ENCODE data around the gene NOLC1.

- TF ChIP-seq FOXK2 (IDR thresholded peaks at IDR 0.05): no peak
- no peak for TF ChIP-seq HDGF (IDR thresholded peaks at IDR 0.05; ENCODE audit: borderline replicate concordance)
- TF ChIP-seq SUZ12 (IDR thresholded peaks at IDR 0.05): no peak
- TF ChIP-seq FOXA1 (IDR thresholded peaks at IDR 0.05): no peak
- TF ChIP-seq BHLHE40 (IDR thresholded peaks at IDR 0.05; ENCODE audit: borderline replicate concordance): no peak
- no peak for TF ChIP-seq LEF1 (IDR thresholded peaks at IDR 0.05; ENCODE audit: borderline replicate concordance)
- TF ChIP-seq SP1 (IDR thresholded peaks at IDR 0.05): no peak
Measured at GRCh38 chr10:102141583-102142107, 10.5 kb upstream of the NOLC1 start.
